Memory B cell (primary cell): ENCODE results near the gene IFI27L2.

Experiments used
- ATAC-seq: fragments of 150-1000 bp; cut with Tn5 transposase; 2 replicates; pipeline ENCODE4 v1.10.0; 2021; ENCODE audit warnings: low read depth, mild to moderate bottlenecking, moderate library complexity
- DNase-seq, 2 donors: peaks; one replicate each; pipeline ENCODE4 v3.0.0; 2022; ENCODE audit warnings: low spot score in 2 of 2
- H3K27ac Mint-ChIP-seq: one replicate; pipeline ENCODE4 v1.8.0; 2022; ENCODE audit warnings: mild to moderate bottlenecking, moderate library complexity, mixed read lengths
- H3K27me3 Mint-ChIP-seq: one replicate; pipeline ENCODE4 v1.8.0; 2022; ENCODE audit warnings: mixed read lengths
- H3K36me3 Mint-ChIP-seq: one replicate; pipeline ENCODE4 v1.8.0; 2022; ENCODE audit warnings: mild to moderate bottlenecking, mixed read lengths
- H3K4me1 Mint-ChIP-seq: one replicate; pipeline ENCODE4 v1.8.0; 2022; ENCODE audit warnings: mixed read lengths
- H3K4me3 Mint-ChIP-seq: one replicate; pipeline ENCODE4 v1.8.0; 2022; ENCODE audit warnings: mild to moderate bottlenecking, moderate library complexity, mixed read lengths
- H3K9me3 Mint-ChIP-seq: one replicate; pipeline ENCODE4 v1.8.0; 2022; ENCODE audit warnings: mixed read lengths

Gene IFI27L2

DNA sequence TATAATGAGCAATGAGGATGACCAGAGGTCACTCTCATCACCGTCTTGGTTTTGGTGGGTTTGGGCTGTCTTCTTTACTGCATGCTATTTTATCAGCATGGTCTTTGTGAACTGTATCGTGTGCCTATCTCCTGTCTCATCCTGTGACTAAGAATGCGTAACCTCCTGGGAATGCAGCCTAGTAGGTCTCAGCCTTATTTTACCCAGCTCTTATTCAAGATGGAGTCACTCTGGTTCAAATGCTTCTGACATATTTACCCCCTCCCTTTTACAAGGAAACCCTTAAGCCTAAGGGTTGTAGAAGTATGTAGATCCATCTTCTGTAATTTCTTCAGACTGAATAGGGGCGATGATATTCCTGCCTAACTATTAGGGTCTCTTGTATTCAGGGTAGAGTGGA lies 39.9 kb downstream of the IFI27L2 start:
- Mint-ChIP-seq H3K36me3 (no peaks in the 10 kb centered on the region), H3K27ac (no peak overlapping the region)

DNA sequence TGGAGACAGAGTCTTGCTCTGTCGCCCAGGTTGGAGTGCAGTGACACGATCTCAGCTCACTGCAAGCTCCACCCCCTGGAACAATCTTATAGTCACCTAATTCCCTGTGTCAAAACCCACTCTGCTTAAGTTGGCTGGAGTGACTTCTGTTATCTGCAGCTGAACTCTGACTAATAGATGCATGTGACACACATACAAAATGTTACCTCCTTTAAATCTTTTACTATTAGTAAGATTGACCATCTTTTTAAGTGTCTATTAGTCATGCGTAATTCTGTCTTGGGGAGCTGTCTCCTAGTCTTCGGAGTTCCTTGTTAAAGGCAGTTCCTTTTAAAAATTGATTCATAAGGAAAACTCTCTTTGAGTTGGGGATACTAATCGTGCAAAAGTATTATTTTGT lies 40.9 kb downstream of the IFI27L2 start:
- Mint-ChIP-seq H3K36me3 (no peaks in the 10 kb centered on the region), H3K27me3 (no peaks in the 10 kb centered on the region), H3K4me3 (no peak overlapping the region), H3K4me1 (peaks cover 2% of the 10 kb centered on the region), H3K9me3 (peaks cover 2% of the 10 kb centered on the region), H3K27ac (no peak overlapping the region)
- no peak for ATAC-seq
- DNase-seq, result no peak

More for the DNA sequence above, 39.9 kb downstream of the IFI27L2 start:
- ATAC-seq (no peak), DNase-seq (no peak)
- peaks cover 2% of the 10 kb centered on the region for H3K9me3 Mint-ChIP-seq
- H3K27me3 Mint-ChIP-seq, result no peaks in the 10 kb centered on the region
- peaks cover 2% of the 10 kb centered on the region for H3K4me1 Mint-ChIP-seq
- no peak overlapping the region for H3K4me3 Mint-ChIP-seq

DNA sequence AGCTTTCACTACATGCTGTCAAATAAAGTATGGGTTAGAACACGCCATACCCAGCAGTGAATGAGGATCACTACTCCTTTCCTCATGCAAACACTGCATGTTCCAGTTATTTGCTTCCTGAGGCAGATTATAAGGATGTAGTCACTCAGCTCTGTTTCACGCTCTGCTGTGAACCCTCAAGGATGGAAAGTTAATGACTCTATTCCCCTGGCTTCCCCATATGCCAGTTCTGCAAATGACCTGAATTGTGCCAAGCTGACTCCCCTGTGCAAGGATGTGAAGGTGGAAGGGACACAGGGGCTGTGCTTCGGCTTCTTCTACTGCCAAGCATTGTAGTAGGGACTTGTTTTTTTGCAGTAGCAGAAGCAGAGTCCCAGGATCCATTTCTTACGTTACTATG lies 41.5 kb downstream of the IFI27L2 start:
- ATAC-seq (no peak), DNase-seq (no peak)
- Mint-ChIP-seq H3K4me3 (no peak overlapping the region), H3K27ac (no peak overlapping the region), H3K27me3 (no peaks in the 10 kb centered on the region), H3K36me3 (no peaks in the 10 kb centered on the region), H3K9me3 (peaks cover 2% of the 10 kb centered on the region), H3K4me1 (peaks cover 2% of the 10 kb centered on the region)

- Mint-ChIP-seq H3K36me3 (peaks cover 19% of the 10 kb centered on the region), H3K4me3 (peak overlapping the region; percentile 99), H3K27me3 (no peaks in the 10 kb centered on the region), H3K27ac (peak overlapping the region; percentile 98), H3K4me1 (peaks cover 20% of the 10 kb centered on the region), H3K9me3 (peaks cover 2% of the 10 kb centered on the region)
- ATAC-seq (no peak), DNase-seq (no peak)
These were observed 48.0 kb downstream of the IFI27L2 start for GRCh38 chr14:94081386-94081820.

DNA sequence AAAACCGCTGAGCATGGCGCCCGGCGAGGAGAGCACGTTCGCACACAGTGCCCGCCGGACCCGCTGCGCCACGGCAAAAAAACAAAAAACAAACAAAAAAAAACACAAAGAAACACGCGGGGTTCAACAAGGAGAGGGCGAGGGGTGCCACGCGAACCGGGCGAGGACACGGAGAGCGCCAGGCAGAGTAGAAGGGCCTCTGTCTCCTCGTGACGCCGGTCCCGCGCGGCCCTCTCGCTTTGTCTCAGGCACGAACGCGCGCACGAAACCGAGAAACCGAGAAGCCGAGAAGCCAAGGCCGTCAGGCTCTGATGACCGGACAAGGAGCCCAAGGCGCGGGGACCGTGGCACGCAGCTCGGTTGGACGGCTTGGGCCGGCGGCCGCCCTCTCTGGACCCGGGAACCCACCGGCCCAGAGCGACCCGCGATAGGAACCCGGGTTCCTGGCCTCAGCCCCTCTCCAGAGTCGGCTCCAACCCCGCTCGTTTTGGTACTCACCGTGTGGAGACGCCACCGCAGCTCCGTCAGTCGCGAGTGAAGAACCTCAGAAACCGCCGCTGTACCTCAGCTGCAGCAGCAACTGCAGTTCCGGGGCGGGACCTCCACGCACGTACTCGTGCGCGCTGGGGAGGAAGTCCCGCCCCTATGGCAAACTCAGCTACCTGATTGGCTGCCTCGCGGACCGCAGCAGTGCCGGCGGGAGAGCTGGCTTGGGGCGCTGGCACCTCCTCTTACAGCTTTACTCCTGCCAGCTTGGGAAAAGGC lies 48.6 kb downstream of the IFI27L2 start, which contains the start of the genes DDX24 and IFI27L1:
DDX24 (minus strand) TSS at position 582 of the 765 bp plus-strand sequence. CDS start 1,460 bp downstream, outside the sequence.
IFI27L1 (plus strand) TSS at position 690 of the 765 bp plus-strand sequence. CDS start 15,628 bp downstream, outside the sequence.
- Mint-ChIP-seq H3K4me3 (peak within 1 kb of the TSS; percentile 99), H3K27me3 (no peaks in the 10 kb centered on the region), H3K9me3 (no peaks in the 10 kb centered on the region), H3K4me1 (peaks cover 20% of the 10 kb centered on the region), H3K27ac (peak within 1 kb of the TSS; percentile 98), H3K36me3 (peaks cover 19% of the 10 kb centered on the region)
- DNase-seq, result peak; percentile 94 to 95
- peak; percentile 94 for ATAC-seq

DNA sequence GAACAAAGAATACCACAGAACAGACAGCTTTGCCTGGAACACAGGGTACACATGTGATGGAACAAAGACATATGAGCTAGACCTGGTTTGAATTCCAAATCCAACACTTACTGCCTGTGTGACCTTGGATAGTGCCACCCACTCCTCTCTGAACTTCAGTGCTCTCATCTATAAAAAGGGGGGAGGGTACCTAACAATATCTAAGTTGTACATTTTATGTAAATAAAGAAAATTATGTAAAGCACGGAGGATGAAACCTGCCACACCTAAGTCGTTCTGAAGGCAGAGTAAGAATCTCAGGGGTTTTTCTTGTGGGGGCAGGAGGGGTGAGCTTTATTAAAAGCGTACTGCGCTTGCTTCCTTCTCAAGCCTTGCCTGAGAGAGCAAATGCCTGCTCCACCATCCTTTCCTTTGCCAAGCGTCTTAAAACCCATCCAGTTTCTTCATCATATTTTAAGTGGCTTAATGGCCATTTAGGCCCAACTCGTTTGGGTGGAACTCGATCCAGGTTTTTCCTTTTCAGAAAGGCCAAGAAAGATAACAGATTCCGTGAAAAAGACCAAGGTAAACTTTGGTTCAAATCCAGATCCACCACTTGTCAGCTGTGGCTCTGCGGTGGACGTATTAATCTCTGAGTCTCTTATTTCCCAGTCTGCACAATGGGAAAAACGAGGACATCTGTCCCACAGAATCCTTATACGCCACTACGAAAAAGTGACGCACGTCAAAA lies 49.3 kb downstream of the IFI27L2 start:
- H3K27ac Mint-ChIP-seq, result peak overlapping the region; percentile 98
- H3K36me3 Mint-ChIP-seq, result peaks cover 26% of the 10 kb centered on the region
- H3K9me3 Mint-ChIP-seq, result peaks cover 4% of the 10 kb centered on the region
- ATAC-seq, result peak; percentile 18
- H3K27me3 Mint-ChIP-seq, result no peaks in the 10 kb centered on the region
- peaks cover 26% of the 10 kb centered on the region for H3K4me1 Mint-ChIP-seq
- H3K4me3 Mint-ChIP-seq, result peak overlapping the region; percentile 99
- peak in 1 of 2 donors; percentile 19 for DNase-seq

DNA sequence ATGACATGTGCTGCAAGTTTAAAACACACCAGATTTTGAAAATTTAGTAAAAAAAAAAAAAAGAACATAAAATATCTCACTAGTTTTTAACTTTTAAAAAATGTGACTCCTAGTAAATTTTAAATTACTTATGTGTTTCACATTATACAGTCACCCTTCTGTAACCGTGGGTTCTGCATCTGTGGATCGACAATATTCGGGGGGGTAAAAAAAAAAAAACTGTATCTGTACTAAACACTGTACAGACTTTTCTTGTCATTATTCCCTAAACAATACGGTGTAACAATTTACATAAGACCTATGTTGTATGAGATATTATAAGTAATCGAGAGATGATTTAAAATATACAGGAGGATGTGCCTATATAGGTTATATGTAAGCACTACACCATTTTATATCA lies 51.6 kb downstream of the IFI27L2 start:
- ATAC-seq, result no peak
- Mint-ChIP-seq H3K4me1 (peaks cover 30% of the 10 kb centered on the region), H3K27me3 (no peaks in the 10 kb centered on the region), H3K27ac (no peak overlapping the region), H3K4me3 (peak overlapping the region; percentile 99), H3K9me3 (peaks cover 8% of the 10 kb centered on the region), H3K36me3 (peaks cover 34% of the 10 kb centered on the region)
- DNase-seq, result no peak
